T-helper 2 cell treated with Interferon-gamma antibody and Interleukin-4, amounts not matched to agents 5 μg/mL and 100 μg/mL, for 36 hours (primary cell): Measurements from ENCODE around the gene ADORA2B.
"Not testable (repeated sequence)": the region's sequence is repeated elsewhere in the genome, so short reads cannot be mapped to it uniquely, and the experiment has no call there.

Experiments used
- DNase-seq: peaks from one replicate; pipeline ENCODE4 v3.0.0; 2021; ENCODE audit warnings: low spot score
- H3K27ac Mint-ChIP-seq: one replicate; pipeline ENCODE4 v1.8.0; 2021; ENCODE audit warnings: mild to moderate bottlenecking, mixed read lengths
- H3K27me3 Mint-ChIP-seq: one replicate; pipeline ENCODE4 v1.8.0; 2021; ENCODE audit warnings: low read depth, mixed read lengths
- H3K36me3 Mint-ChIP-seq: one replicate; pipeline ENCODE4 v1.8.0; 2021; ENCODE audit warnings: low read depth, mixed read lengths
- H3K4me1 Mint-ChIP-seq: one replicate; pipeline ENCODE4 v1.8.0; 2021; ENCODE audit warnings: low read depth, mixed read lengths
- H3K4me3 Mint-ChIP-seq: one replicate; pipeline ENCODE4 v1.8.0; 2022; ENCODE audit warnings: mild to moderate bottlenecking, moderate library complexity, mixed read lengths
- H3K9me3 Mint-ChIP-seq: one replicate; pipeline ENCODE4 v1.8.0; 2021; ENCODE audit warnings: mixed read lengths

ADORA2B gene

DNA sequence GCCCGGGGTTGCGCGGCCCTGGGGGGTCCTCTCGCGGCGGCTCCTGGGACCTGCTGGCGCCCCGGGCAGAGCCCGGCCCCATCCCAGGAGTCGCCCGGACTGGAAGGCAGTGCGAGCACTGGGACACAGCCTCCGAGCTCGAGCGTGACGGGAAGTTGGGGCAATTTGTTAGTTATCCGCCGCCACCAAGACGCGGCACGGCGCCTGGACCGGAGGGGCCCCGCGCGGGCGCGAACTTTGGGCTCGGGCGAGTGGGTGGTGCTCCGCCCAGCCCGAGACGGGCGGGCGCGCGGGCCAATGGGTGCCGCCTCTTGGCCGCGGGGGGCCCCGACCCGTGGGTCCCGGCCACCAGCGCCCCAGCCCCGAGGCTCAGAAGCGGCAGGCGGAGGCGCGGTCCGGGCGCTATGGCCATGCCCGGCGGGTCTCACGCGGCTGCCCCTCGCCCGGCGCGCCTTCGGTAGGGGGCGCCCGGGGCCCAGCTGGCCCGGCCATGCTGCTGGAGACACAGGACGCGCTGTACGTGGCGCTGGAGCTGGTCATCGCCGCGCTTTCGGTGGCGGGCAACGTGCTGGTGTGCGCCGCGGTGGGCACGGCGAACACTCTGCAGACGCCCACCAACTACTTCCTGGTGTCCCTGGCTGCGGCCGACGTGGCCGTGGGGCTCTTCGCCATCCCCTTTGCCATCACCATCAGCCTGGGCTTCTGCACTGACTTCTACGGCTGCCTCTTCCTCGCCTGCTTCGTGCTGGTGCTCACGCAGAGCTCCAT lies at the start of gene ADORA2B:
ADORA2B (plus strand) TSS at position 372 of the 768 bp plus-strand sequence; CDS start at position 491, 119 bp downstream.
- H3K27me3 Mint-ChIP-seq = peaks cover 34% of the 10 kb centered on the region
- H3K9me3 Mint-ChIP-seq = no peaks in the 10 kb centered on the region
- peaks cover 12% of the 10 kb centered on the region for H3K4me1 Mint-ChIP-seq
- H3K36me3 Mint-ChIP-seq = no peaks in the 10 kb centered on the region
- H3K27ac Mint-ChIP-seq = peak within 1 kb of the TSS; percentile 63
- peak; percentile 70 for DNase-seq
- H3K4me3 Mint-ChIP-seq = peak within 1 kb of the TSS; percentile 89

- peaks cover 8% of the 10 kb centered on the region for H3K9me3 Mint-ChIP-seq
- H3K4me1 Mint-ChIP-seq = peaks cover 19% of the 10 kb centered on the region
- no peak overlapping the region for H3K27ac Mint-ChIP-seq
- peaks cover 11% of the 10 kb centered on the region for H3K27me3 Mint-ChIP-seq
- peaks cover 1% of the 10 kb centered on the region for H3K36me3 Mint-ChIP-seq
- no peak for DNase-seq
- H3K4me3 Mint-ChIP-seq = no peak overlapping the region
Measured at GRCh38 chr17:15896277-15896676, 48.7 kb upstream of the ADORA2B start.

- Mint-ChIP-seq H3K4me3 (peak overlapping the region; percentile 61), H3K36me3 (peaks cover 1% of the 10 kb centered on the region), H3K4me1 (peaks cover 19% of the 10 kb centered on the region), H3K9me3 (peaks cover 8% of the 10 kb centered on the region), H3K27ac (no peak overlapping the region), H3K27me3 (peaks cover 12% of the 10 kb centered on the region)
- DNase-seq = no peak
Measured at GRCh38 chr17:15896834-15897233, 48.1 kb upstream of the ADORA2B start.

DNA sequence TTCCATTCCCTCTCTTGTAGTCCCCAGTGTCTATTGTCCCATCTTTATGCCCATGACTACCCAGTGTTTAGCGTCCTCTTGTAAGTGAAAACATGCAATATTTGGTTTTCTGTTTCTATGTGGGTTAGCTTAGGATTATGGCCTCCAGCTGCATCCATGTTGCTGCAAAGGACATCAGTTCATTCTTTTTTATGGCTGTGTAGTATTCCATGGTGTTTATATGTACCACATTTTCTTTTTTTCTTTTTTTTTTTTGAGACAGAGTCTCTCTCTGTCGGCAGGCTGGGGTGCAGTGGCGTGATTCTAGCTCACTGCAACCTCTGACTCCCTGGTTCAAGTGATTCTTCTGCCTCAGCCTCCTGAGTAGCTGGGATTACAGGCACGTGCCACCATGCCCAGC lies 45.3 kb upstream of the ADORA2B start:
- H3K9me3 Mint-ChIP-seq, H3K27ac Mint-ChIP-seq, DNase-seq, H3K4me3 Mint-ChIP-seq, H3K36me3 Mint-ChIP-seq, H3K27me3 Mint-ChIP-seq: not testable (repeated sequence)
- peaks cover 16% of the 10 kb centered on the region for H3K4me1 Mint-ChIP-seq

GRCh38 chr17:15900871-15901270 lies 44.1 kb upstream of the ADORA2B start:
- Mint-ChIP-seq H3K9me3 (peaks cover 8% of the 10 kb centered on the region), H3K4me3 (no peak overlapping the region), H3K4me1 (peaks cover 16% of the 10 kb centered on the region), H3K36me3 (peaks cover 1% of the 10 kb centered on the region), H3K27me3 (peaks cover 8% of the 10 kb centered on the region), H3K27ac (no peak overlapping the region)
- DNase-seq = no peak

DNA sequence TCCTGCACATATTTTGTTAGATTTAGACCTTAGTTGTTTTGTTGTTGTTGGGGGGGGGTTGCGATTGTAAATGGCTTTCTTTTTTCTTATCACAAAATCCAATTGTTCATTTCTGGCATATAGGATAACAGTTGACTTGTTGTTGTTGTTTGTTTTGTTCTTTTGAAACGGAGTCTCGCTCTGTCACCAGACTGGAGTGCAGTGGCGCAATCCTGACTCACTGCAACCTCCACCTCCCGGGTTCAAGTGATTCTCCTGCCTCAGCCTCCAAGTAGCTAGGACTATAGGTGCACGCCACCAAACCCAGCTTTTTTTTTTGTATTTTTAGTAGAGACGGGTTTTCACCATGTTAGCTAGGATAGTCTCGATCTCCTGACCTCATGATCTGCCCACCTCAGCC lies 39.7 kb upstream of the ADORA2B start:
- H3K27ac Mint-ChIP-seq = not testable (repeated sequence)

DNA sequence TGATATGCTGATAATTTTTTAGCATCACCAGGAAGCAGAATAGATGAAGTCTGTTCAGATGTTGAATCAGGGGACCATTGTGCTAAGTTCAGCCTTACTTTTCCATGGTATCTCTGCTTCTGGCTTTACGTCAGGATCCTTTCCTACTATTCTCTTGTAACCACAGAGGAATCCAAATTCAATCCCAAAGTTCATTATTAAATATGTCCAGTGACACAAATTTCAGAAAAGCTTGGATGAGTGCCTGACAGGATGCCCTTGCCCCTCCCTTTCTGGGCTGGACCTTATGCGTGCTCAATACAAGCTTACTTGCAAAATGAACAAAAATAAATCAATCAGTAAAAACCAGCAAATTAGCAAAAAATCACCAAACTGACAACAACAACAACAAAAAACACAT lies 37.6 kb upstream of the ADORA2B start:
- peaks cover 14% of the 10 kb centered on the region for H3K27me3 Mint-ChIP-seq
- DNase-seq = no peak
- H3K4me1 Mint-ChIP-seq = no peaks in the 10 kb centered on the region
- no peak overlapping the region for H3K27ac Mint-ChIP-seq
- no peaks in the 10 kb centered on the region for H3K9me3 Mint-ChIP-seq
- H3K36me3 Mint-ChIP-seq = no peaks in the 10 kb centered on the region
- H3K4me3 Mint-ChIP-seq = no peak overlapping the region

More for the DNA sequence above, 39.7 kb upstream of the ADORA2B start:
- not testable (repeated sequence) for H3K36me3 Mint-ChIP-seq, H3K4me1 Mint-ChIP-seq, H3K4me3 Mint-ChIP-seq, DNase-seq, H3K9me3 Mint-ChIP-seq
- H3K27me3 Mint-ChIP-seq = peaks cover 16% of the 10 kb centered on the region

DNA sequence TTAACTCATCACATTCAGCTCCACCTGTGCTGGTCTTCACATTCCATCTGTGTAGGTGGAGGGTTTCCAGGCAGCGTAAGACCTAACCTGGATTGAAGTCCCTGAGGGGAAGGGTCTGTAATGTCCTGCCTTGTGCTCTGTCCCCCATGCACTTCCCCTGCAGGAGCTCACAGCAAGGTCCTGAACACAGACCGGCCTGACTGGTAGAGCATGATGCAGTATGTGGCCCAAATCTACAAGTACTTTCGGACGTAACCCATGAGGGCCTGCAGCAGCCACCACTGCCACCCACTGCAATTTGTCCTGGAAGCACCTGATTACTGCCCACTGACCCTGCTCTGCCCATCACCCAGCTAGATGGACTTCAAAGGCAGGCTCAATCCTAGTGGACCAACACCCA lies 36.6 kb upstream of the ADORA2B start:
- Mint-ChIP-seq H3K27me3 (peaks cover 11% of the 10 kb centered on the region), H3K4me1 (no peaks in the 10 kb centered on the region), H3K4me3 (no peak overlapping the region), H3K36me3 (no peaks in the 10 kb centered on the region), H3K9me3 (no peaks in the 10 kb centered on the region), H3K27ac (no peak overlapping the region)
- DNase-seq = no peak

DNA sequence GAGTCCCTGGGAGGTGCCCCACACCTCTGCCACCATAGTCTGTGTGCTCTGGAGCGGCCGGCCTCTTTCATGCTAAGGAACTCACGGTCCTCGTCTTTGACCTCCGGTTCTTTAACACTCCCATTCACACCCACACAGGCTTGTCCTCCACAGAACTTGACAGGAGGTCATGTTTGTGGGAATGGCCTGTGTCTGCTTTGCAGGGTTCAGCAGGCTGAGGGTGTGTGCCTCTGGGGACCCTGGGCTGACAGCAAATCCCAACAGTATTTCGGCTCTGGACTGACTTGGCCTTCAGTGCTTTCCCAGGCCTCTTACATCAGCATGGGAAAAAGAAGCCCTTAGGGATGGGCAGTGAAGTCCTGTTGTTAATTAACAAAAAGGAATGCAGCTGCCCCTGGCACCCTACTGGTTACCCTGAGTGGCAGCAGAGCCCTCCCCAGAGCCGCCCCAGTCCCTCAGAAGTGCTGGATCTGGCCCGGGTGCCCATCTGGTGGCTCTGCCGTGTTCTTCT lies 35.4 kb upstream of the ADORA2B start:
- DNase-seq = no peak
- Mint-ChIP-seq H3K4me3 (no peak overlapping the region), H3K27me3 (peaks cover 11% of the 10 kb centered on the region), H3K36me3 (no peaks in the 10 kb centered on the region), H3K9me3 (no peaks in the 10 kb centered on the region), H3K27ac (no peak overlapping the region), H3K4me1 (peaks cover 1% of the 10 kb centered on the region)

- Mint-ChIP-seq H3K4me1 (peaks cover 8% of the 10 kb centered on the region), H3K36me3 (no peaks in the 10 kb centered on the region), H3K9me3 (no peaks in the 10 kb centered on the region), H3K4me3 (no peak overlapping the region), H3K27me3 (peaks cover 16% of the 10 kb centered on the region), H3K27ac (no peak overlapping the region)
- no peak for DNase-seq
Measured at GRCh38 chr17:15910791-15911190, 34.1 kb upstream of the ADORA2B start.

DNA sequence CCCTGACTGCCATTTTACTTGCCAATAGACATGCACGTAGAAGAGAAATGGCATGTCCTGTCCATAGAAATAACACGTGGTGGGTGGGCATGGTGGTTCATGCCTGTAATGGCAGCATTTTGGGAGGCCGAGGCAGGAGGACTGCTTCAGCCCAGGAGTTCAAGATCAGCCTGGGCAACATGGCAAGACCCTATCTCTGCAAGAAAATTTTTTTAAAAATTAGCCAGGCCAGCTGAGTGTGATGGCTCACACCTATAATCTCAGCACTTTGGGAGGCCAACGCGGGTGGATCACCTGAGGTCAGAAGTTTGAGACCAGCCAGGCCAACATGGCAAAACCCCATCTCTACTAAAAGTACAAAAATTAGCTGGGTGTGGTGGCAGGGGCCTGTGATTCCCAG lies 33.2 kb upstream of the ADORA2B start:
- not testable (repeated sequence) for DNase-seq, H3K36me3 Mint-ChIP-seq, H3K27ac Mint-ChIP-seq, H3K4me3 Mint-ChIP-seq, H3K9me3 Mint-ChIP-seq, H3K4me1 Mint-ChIP-seq
- peaks cover 18% of the 10 kb centered on the region for H3K27me3 Mint-ChIP-seq

- Mint-ChIP-seq H3K27ac (no peak overlapping the region), H3K4me3 (no peak overlapping the region), H3K9me3 (no peaks in the 10 kb centered on the region), H3K27me3 (peaks cover 17% of the 10 kb centered on the region), H3K36me3 (no peaks in the 10 kb centered on the region), H3K4me1 (peaks cover 8% of the 10 kb centered on the region)
- DNase-seq = no peak
Measured at GRCh38 chr17:15912416-15912955, 32.4 kb upstream of the ADORA2B start.

GRCh38 chr17:15913826-15914225 lies 31.1 kb upstream of the ADORA2B start:
- no peaks in the 10 kb centered on the region for H3K9me3 Mint-ChIP-seq
- peaks cover 8% of the 10 kb centered on the region for H3K4me1 Mint-ChIP-seq
- no peak overlapping the region for H3K4me3 Mint-ChIP-seq
- H3K36me3 Mint-ChIP-seq = no peaks in the 10 kb centered on the region
- H3K27ac Mint-ChIP-seq = no peak overlapping the region
- peaks cover 20% of the 10 kb centered on the region for H3K27me3 Mint-ChIP-seq
- no peak for DNase-seq

- H3K4me3 Mint-ChIP-seq = no peak overlapping the region
- H3K27me3 Mint-ChIP-seq = peaks cover 20% of the 10 kb centered on the region
- no peak overlapping the region for H3K27ac Mint-ChIP-seq
- DNase-seq = peak; percentile 11
- H3K4me1 Mint-ChIP-seq = peaks cover 8% of the 10 kb centered on the region
- no peaks in the 10 kb centered on the region for H3K9me3 Mint-ChIP-seq
- no peaks in the 10 kb centered on the region for H3K36me3 Mint-ChIP-seq
Measured at GRCh38 chr17:15914400-15915170, 30.3 kb upstream of the ADORA2B start.
